GM20000 (cell line): ENCODE data around the gene BCL2L12.

Experiments
- DNase-seq: peaks from one replicate; pipeline ENCODE4 v3.0.0; 2012; ENCODE audit warnings: low spot score
- TF ChIP-seq, protein P1 (sequence below): IDR thresholded peaks from 2 replicates; pipeline ENCODE4 v1.5.1; 2012; ENCODE audit warnings: mild to moderate bottlenecking, control low read depth; ENCODE audit errors: extremely low read depth, missing control alignments

The BCL2L12 gene

GRCh38 chr19:49645995-49646394 is 19.7 kb upstream of the BCL2L12 start:
- no peak for DNase-seq
- TF ChIP-seq, protein P1, sequence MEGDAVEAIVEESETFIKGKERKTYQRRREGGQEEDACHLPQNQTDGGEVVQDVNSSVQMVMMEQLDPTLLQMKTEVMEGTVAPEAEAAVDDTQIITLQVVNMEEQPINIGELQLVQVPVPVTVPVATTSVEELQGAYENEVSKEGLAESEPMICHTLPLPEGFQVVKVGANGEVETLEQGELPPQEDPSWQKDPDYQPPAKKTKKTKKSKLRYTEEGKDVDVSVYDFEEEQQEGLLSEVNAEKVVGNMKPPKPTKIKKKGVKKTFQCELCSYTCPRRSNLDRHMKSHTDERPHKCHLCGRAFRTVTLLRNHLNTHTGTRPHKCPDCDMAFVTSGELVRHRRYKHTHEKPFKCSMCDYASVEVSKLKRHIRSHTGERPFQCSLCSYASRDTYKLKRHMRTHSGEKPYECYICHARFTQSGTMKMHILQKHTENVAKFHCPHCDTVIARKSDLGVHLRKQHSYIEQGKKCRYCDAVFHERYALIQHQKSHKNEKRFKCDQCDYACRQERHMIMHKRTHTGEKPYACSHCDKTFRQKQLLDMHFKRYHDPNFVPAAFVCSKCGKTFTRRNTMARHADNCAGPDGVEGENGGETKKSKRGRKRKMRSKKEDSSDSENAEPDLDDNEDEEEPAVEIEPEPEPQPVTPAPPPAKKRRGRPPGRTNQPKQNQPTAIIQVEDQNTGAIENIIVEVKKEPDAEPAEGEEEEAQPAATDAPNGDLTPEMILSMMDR = no peak

DNA sequence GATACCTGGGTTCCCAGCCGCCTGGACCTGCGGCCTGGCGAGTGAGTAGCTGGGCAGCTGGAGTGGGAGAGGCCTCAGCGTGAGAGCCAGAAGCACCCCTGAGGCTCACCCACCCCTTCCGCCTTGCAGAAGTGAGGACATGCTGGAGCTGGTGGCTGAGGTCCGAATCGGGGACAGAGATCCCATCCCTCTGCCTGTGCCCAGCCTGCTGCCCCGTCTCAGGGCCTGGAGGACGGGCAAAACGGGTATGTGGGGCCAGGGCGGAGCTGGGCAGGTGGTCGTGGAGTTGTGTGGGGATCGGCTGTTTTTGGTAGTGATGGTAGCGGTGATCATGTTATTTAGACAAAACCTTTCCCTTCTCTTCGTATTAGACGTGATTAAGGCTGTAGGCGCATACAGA is 19.1 kb upstream of the BCL2L12 start:
- TF ChIP-seq, protein P1 = no peak
- DNase-seq = no peak

GRCh38 chr19:49651029-49651819 is 14.5 kb upstream of the BCL2L12 start:
- no peak for DNase-seq
- TF ChIP-seq, protein P1 = no peak

DNA sequence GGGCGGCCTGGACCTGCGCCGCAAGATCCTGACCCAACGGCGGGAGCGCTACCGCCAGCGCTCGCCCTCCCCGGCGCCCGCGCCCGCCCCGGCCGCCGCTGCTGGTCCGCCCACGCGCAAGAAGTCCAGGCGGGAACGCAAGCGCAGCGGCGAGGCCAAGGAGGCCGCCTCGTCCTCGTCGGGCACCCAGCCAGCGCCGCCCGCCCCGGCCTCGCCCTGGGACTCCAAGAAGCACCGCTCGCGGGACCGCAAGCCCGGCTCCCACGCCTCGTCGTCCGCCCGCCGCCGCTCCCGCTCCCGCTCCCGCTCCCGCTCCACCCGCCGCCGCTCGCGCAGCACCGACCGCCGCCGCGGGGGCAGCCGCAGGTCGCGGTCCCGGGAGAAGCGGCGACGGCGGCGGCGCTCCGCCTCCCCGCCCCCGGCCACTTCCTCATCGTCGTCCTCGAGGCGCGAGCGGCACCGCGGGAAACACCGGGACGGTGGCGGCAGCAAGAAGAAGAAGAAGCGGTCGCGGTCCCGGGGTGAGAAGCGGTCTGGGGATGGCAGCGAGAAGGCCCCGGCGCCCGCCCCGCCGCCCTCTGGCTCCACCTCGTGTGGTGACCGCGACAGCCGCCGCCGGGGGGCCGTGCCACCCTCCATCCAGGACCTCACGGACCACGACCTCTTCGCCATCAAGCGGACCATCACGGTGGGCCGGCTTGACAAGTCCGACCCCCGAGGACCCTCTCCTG is 13.7 kb upstream of the BCL2L12 start:
- DNase-seq = no peak
- TF ChIP-seq, protein P1 = no peak

- TF ChIP-seq, protein P1 = no peak
- DNase-seq = no peak
These were observed 12.9 kb upstream of the BCL2L12 start for GRCh38 chr19:49652551-49653465.

- DNase-seq = no peak
- TF ChIP-seq, protein P1 = no peak
These were observed 12.3 kb upstream of the BCL2L12 start for GRCh38 chr19:49653466-49653806.

GRCh38 chr19:49654581-49654980 is 11.2 kb upstream of the BCL2L12 start:
- TF ChIP-seq, protein P1 = no peak
- no peak for DNase-seq
